Pancreas (tissue), 10 donors: ENCODE measurements around the gene KAT6B. TPM values are rescaled to one million over a fixed set of nuclear protein-coding genes. Genes with fewer than 3 reads are reported as not detected.

ENCODE experiments used
- ATAC-seq, 4 donors: fragments of 200-7000 bp; cut with Tn5 transposase; one replicate each; pipeline versions ENCODE4 v1.8.0 to v1.9.1; 2020; ENCODE audit warnings: mild to moderate bottlenecking in 4 of 4, moderate library complexity in 4 of 4
- DNase-seq, 6 donors: peaks; one replicate each; pipeline ENCODE4 v3.0.0-alpha.2; 2020
- FAIRE-seq: peaks from 2 replicates; lab custom pipeline; 2012; peaks lifted over from hg19 to GRCh38; lab: Jason Lieb, UNC
- H3K27ac ChIP-seq, 4 donors: fragments of 200-600 bp; sonication (generic); 1 replicate in 3 of 4; 2 replicates in 1 of 4; pipeline versions ENCODE4 v1.5.0 to v1.8.0; 2020
- H3K27me3 ChIP-seq, 4 donors: fragments of 200-600 bp; one replicate each; pipeline ENCODE4 v1.8.0; 2021
- H3K36me3 ChIP-seq, 3 donors: fragments of 200-600 bp; sonication (generic) in 1 of 3; one replicate each; pipeline versions ENCODE4 v1.5.0 to v1.8.0; 2020 to 2021
- H3K4me1 ChIP-seq, 3 donors: fragments of 200-600 bp; one replicate each; pipeline ENCODE4 v1.8.0; 2021
- H3K4me3 ChIP-seq, 4 donors: fragments of 200-600 bp; sonication (generic) in 2 of 4; one replicate each; pipeline versions ENCODE4 v1.5.0 to v1.8.0; 2020 to 2021
- H3K9me3 ChIP-seq, 4 donors: fragments of 200-600 bp; one replicate each; pipeline ENCODE4 v1.8.0; 2021
- WGBS, 2 donors: extraction: QIAGEN DNeasy Blood & Tissue Kit; methylation state at CpG; one replicate each; pipeline ENCODE4 v1.1.7; 2013; 5-methylcytosine and 5-hydroxymethylcytosine counted together
- intact Hi-C, 3 donors: fragments of 100-400 bp; cut with DNase I; formaldehyde crosslinking; loops; one replicate each; pipeline versions ENCODE4 v1.11.1 to v1.14.2; 2022
- polyA plus RNA-seq, 2 donors: library from polyadenylated mRNA; stranded (reverse); fragments of 200-250 nt; gene quantifications; one replicate each; pipeline ENCODE4 v1.2.3, GENCODE V29; 2013
- total RNA-seq, 6 donors: library from RNA; stranded (reverse); fragmentation: NEBNext Ultra II Directional in 4 of 6; extraction: Animal tissue kit (Norgen Biotek cat#: 25700) in 4 of 6; gene quantifications; one replicate each; pipeline versions ENCODE4 v1.2.1 to v1.2.4, GENCODE V29; 2021 to 2023
- TF ChIP-seq, protein P1 (sequence below), 4 donors: fragments of 200-600 bp; sonication (generic) in 3 of 4; IDR thresholded peaks; one replicate each; pipeline versions ENCODE4 v1.5.0 to v1.8.0; 2021; ENCODE audit warnings: antibody characterized with exemption in 4 of 4
- donor health status: healthy with polysubstance abuse.
- donor health status: DM: no; HTN: no; CAD: no; lungs with moderate emphysema.
- donor health status: DM: no; HTN: no; CAD: no.
- donor health status: control.
- donor health status: control.
- donor health status: Bipolar disorder and iron deficiency.
- donor health status: DM: yes; HTN: yes; CAD: no.
- donor health status: DM: no; HTN: no; CAD: no.
- donor health status: DM: no; HTN: no; CAD: no.
- donor health status: DM: yes; HTN: yes; CAD: no.

The KAT6B gene
- total and polyA plus RNA-seq, 8 donors, result 7.6 to 28.6 (median 18.1) TPM

DNA sequence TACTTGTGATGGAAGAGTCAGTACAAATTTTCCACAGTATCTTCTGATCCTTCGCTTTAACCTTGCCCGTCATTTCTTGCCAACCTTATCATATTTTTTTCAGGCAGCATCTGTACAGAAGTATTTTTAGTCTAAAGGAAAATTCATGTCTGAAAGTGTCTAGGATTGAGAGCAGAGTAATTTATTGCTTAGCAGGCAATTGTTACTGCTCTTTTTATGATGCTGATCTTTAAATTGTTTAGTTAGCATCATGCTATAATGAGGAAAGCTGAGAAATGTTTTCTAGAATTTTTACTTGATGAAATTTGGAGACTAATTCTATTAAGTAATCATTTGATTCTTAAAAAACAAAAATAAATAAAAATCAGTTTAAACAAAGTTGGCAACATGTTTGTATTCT lies 20.6 kb downstream of the KAT6B start:
- no peaks in the 10 kb centered on the region for H3K27me3 ChIP-seq
- no peaks in the 10 kb centered on the region for H3K9me3 ChIP-seq
- peaks cover 6 to 21% (median 17%) of the 10 kb centered on the region in 3 donors for H3K4me1 ChIP-seq
- no peak for ATAC-seq
- no peak for DNase-seq
- H3K27ac ChIP-seq, result no peak overlapping the region
- intact Hi-C loops, result no loop called here
- H3K4me3 ChIP-seq, result no peak overlapping the region
- TF ChIP-seq, protein P1, sequence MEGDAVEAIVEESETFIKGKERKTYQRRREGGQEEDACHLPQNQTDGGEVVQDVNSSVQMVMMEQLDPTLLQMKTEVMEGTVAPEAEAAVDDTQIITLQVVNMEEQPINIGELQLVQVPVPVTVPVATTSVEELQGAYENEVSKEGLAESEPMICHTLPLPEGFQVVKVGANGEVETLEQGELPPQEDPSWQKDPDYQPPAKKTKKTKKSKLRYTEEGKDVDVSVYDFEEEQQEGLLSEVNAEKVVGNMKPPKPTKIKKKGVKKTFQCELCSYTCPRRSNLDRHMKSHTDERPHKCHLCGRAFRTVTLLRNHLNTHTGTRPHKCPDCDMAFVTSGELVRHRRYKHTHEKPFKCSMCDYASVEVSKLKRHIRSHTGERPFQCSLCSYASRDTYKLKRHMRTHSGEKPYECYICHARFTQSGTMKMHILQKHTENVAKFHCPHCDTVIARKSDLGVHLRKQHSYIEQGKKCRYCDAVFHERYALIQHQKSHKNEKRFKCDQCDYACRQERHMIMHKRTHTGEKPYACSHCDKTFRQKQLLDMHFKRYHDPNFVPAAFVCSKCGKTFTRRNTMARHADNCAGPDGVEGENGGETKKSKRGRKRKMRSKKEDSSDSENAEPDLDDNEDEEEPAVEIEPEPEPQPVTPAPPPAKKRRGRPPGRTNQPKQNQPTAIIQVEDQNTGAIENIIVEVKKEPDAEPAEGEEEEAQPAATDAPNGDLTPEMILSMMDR (IDR thresholded peaks at IDR 0.05), result no peak
- H3K36me3 ChIP-seq, result no peaks in the 10 kb centered on the region
- no peak for FAIRE-seq
- WGBS, 2 donors, result 43 to 46% methylated on average over 2 of the region's 2 CpGs

DNA sequence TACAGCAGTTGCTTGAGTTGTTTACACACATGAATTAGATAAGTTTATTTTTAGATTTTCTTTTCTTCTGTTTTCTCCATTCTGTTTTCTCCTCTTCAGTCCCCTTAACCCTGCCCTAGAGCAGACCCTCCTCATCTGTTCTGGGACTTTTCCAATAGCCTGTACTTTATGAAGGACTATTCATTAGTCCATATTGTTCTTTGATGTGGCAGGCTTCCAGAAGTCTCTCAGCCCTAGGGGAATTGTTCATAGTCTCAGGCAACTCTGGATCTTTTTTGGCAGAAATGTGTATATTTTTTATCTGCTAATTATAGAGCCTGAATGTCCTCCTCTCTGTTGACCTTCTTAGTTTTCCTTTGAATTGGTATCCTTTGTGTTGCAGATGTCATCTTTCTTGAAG lies 25.4 kb downstream of the KAT6B start:
- H3K9me3 ChIP-seq, result no peaks in the 10 kb centered on the region
- DNase-seq (no peak), ATAC-seq (no peak), FAIRE-seq (no peak)
- H3K27me3 ChIP-seq, result no peaks in the 10 kb centered on the region
- intact Hi-C loops, result no loop called here
- peaks cover 37 to 43% (median 42%) of the 10 kb centered on the region in 3 donors for H3K4me1 ChIP-seq
- peak overlapping the region in 1 of 4 donors; percentile 11 for H3K27ac ChIP-seq
- TF ChIP-seq, protein P1 (IDR thresholded peaks at IDR 0.05), result no peak
- H3K36me3 ChIP-seq, result no peaks in the 10 kb centered on the region
- H3K4me3 ChIP-seq, result no peak overlapping the region

DNA sequence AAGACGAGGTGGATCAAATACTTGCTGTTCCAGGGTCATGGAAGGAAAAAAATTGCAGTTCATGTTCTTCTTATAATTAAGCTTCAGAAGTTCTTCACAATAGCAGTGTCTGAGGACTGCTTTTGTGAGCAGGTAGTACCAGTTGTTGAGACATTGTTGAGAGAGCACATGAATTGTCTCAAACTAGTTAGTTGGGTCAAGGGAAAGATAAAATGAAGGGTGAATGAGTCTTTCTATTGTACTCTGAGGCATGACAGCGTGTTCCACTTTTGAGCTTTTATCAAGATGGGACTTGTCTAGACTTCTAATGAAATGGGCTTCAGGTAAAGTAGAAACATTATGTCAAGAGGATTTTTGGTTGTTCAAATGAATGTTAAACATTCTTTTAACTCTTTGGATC lies 26.0 kb downstream of the KAT6B start:
- peak overlapping the region in 2 of 4 donors; percentile 11 to 15 for H3K27ac ChIP-seq

DNA sequence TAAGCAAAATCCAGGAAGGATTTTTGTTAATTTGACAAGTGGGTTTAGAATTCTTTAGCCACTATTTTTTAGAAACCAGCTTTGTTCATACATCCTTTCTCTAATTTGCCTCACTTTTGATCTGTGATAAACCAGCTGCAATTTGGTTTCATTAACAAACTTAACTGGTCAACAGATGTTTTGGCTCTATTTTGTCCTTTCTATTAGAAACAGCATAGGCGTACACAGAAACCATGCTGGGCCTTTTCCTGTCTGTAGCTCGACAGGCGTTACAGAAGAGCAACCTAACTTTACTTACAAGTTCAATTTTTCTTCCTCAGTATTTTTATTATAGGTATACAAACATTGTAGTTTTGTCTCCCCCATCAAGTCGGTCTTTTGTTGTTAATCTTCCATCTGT lies 28.2 kb downstream of the KAT6B start:
- peak overlapping the region in 2 of 4 donors; percentile 11 to 53 for H3K27ac ChIP-seq
- ATAC-seq (peak in 2 of 4 donors; percentile 5 to 6), DNase-seq (no peak), FAIRE-seq (no peak)
- H3K4me3 ChIP-seq, result no peak overlapping the region
- 56 to 57% methylated on average over 4 of the region's 4 CpGs for WGBS, 2 donors
- peaks cover 37 to 43% (median 38%) of the 10 kb centered on the region in 3 donors for H3K4me1 ChIP-seq
- H3K9me3 ChIP-seq, result no peaks in the 10 kb centered on the region
- no peaks in the 10 kb centered on the region for H3K27me3 ChIP-seq
- intact Hi-C loops, result no loop called here
- H3K36me3 ChIP-seq, result no peaks in the 10 kb centered on the region
- TF ChIP-seq, protein P1 (IDR thresholded peaks at IDR 0.05), result no peak

More for the DNA sequence above, 26.0 kb downstream of the KAT6B start:
- Histone ChIP-seq H3K27me3 (no peaks in the 10 kb centered on the region), H3K36me3 (no peaks in the 10 kb centered on the region), H3K4me1 (peaks cover 37 to 43% (median 42%) of the 10 kb centered on the region in 3 donors), H3K9me3 (no peaks in the 10 kb centered on the region), H3K4me3 (no peak overlapping the region)
- intact Hi-C loops, result no loop called here
- FAIRE-seq, result no peak
- TF ChIP-seq, protein P1 (IDR thresholded peaks at IDR 0.05), result no peak
- DNase-seq, result no peak
- 23 to 28% methylated on average over 2 of the region's 2 CpGs for WGBS, 2 donors
- peak; percentile 19 to 40 (median 32) for ATAC-seq

DNA sequence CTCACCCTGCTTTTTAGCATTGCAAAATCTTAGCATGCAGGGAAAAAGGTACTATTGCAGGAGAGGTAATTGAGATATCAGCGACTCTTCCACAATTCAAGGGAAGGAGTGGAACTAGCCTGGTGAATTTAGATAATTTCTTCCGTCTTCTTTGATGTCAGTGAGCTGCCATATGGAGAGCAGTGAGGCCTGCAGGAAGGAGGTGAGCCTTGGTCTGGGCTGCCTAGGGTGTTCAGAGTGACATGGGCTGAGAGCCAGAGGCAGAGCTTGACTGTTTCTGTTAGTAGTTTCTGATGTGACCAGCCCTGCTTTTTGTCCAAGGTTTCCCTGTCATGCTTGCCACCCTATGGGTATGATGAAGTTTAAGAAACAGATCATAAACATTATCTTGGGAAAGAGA lies 28.6 kb downstream of the KAT6B start:
- FAIRE-seq, result no peak
- H3K27ac ChIP-seq, result peak overlapping the region in 2 of 4 donors; percentile 11 to 53

More for the DNA sequence above, 28.6 kb downstream of the KAT6B start:
- H3K4me1 ChIP-seq, result peaks cover 37 to 42% (median 40%) of the 10 kb centered on the region in 3 donors
- TF ChIP-seq, protein P1 (IDR thresholded peaks at IDR 0.05), result no peak
- 26 to 32% methylated on average over 2 of the region's 2 CpGs for WGBS, 2 donors
- H3K4me3 ChIP-seq, result no peak overlapping the region
- DNase-seq (peak in 4 of 6 donors; percentile 41 to 55 (median 49)), ATAC-seq (peak; percentile 68 to 85 (median 83))
- no peaks in the 10 kb centered on the region for H3K9me3 ChIP-seq
- intact Hi-C loops, result no loop called here
- H3K36me3 ChIP-seq, result no peaks in the 10 kb centered on the region
- no peaks in the 10 kb centered on the region for H3K27me3 ChIP-seq
